GM12878 (cell line): ENCODE results near the gene CCNY. TPM values are rescaled to one million over a fixed set of nuclear protein-coding genes. Genes with fewer than 3 reads are reported as not detected.

Source experiments
- ATAC-seq: fragments of 200-7000 bp; cut with Tn5 transposase; 3 replicates; pipeline ENCODE4 v1.9.1; 2020; ENCODE audit warnings: mild to moderate bottlenecking, moderate library complexity
- BruUV-seq: library from RNA; stranded (reverse); fragments of 400-500 nt; replicated peaks from 2 replicates; lab custom pipeline; 2021; lab: Mats Ljungman, UMichigan
- CTCF ChIA-PET: fragments of 300-600 bp; sonication (Branson Sonifier 250); formaldehyde crosslinking; extraction: SDS; loops from one replicate; lab custom pipeline; 2021; ENCODE audit warnings: inconsistent platforms; lab: Yijun Ruan, JAX
- POLR2A ChIA-PET: fragments of 350-600 bp; formaldehyde crosslinking; extraction: SDS; loops from one replicate; lab custom pipeline; 2021; ENCODE audit warnings: inconsistent platforms; lab: Charles Lee
- RAD21 ChIA-PET: fragments of 300-600 bp; sonication (Branson Sonifier 250); formaldehyde crosslinking; loops from one replicate; lab custom pipeline; 2023; ENCODE audit warnings: antibody characterized with exemption; ENCODE audit not compliant: unreplicated experiment; lab: Charles Lee
- SMC1A ChIA-PET: fragments of 300-600 bp; sonication (Branson Sonifier 250); formaldehyde crosslinking; loops from one replicate; lab custom pipeline; 2023; ENCODE audit not compliant: unreplicated experiment, uncharacterized antibody; lab: Charles Lee
- DNase-seq: peaks from one replicate; pipeline ENCODE4 v3.0.0-alpha.2; 2011; ENCODE audit warnings: low read depth, low spot score
- FAIRE-seq: peaks from 3 replicates; lab custom pipeline; 2011; peaks lifted over from hg19 to GRCh38; lab: Jason Lieb, UNC
- H2AFZ ChIP-seq: 2 replicates; pipeline ENCODE4 v1.6.0; 2011; ENCODE audit warnings: low read depth, low read length, control low read depth; ENCODE audit not compliant: control insufficient read depth
- H3K27ac ChIP-seq: 2 replicates; pipeline ENCODE4 v1.5.1; 2011; ENCODE audit warnings: control low read depth; ENCODE audit not compliant: control insufficient read depth, insufficient read depth
- H3K27me3 ChIP-seq, 2 experiments: replicated peaks in 1 of 2; 2 replicates each; pipeline versions ENCODE4 v1.6.0 to v1.6.1; 2011; ENCODE audit warnings: low read length in 1 of 2; ENCODE audit not compliant: control insufficient read depth in 2 of 2, insufficient read depth in 2 of 2
- H3K36me3 ChIP-seq, 2 experiments: 2 replicates each; pipeline ENCODE4 v1.5.1; 2011; ENCODE audit warnings: low read length in 1 of 2; ENCODE audit not compliant: control insufficient read depth in 2 of 2, insufficient read depth in 2 of 2
- H3K4me1 ChIP-seq: 2 replicates; pipeline ENCODE4 v1.6.1; 2011; ENCODE audit warnings: mild to moderate bottlenecking, low read length, moderate library complexity, mixed read lengths; ENCODE audit not compliant: control insufficient read depth, insufficient read depth
- H3K4me2 ChIP-seq: 2 replicates; pipeline ENCODE4 v1.6.0; 2011; ENCODE audit warnings: control low read depth; ENCODE audit not compliant: control insufficient read depth, insufficient read depth
- H3K4me3 ChIP-seq: fragments of 200-600 bp; sonication (generic); 2 replicates; pipeline ENCODE4 v1.5.1; 2016
- H3K79me2 ChIP-seq: 2 replicates; pipeline ENCODE4 v1.6.0; 2011; ENCODE audit warnings: low read length; ENCODE audit not compliant: control insufficient read depth, insufficient read depth
- H3K9ac ChIP-seq: 2 replicates; pipeline ENCODE4 v1.8.0; 2011; ENCODE audit warnings: low read length, control low read depth, mixed read lengths; ENCODE audit not compliant: control insufficient read depth, insufficient read depth
- H3K9me3 ChIP-seq: replicated peaks from 3 replicates; pipeline ENCODE4 v1.5.1; 2011; ENCODE audit warnings: mild to moderate bottlenecking, low read length; ENCODE audit not compliant: control insufficient read depth, insufficient read depth
- H4K20me1 ChIP-seq: 2 replicates; pipeline ENCODE4 v1.6.0; 2011; ENCODE audit not compliant: control insufficient read depth, insufficient read depth
- BCL11A ChIP-seq: IDR thresholded peaks from 2 replicates; pipeline ENCODE4 v1.6.1; 2011; ENCODE audit warnings: low read depth, low read length
- CEBPB ChIP-seq, 2 experiments: fragments of 150-350 bp in 1 of 2; IDR thresholded peaks; 2 replicates each; pipeline ENCODE4 v1.6.1; 2012 to 2014; ENCODE audit warnings: low read depth in 2 of 2, low read length in 2 of 2, borderline replicate concordance in 1 of 2, inconsistent platforms in 1 of 2
- CHD1 ChIP-seq: IDR thresholded peaks from 2 replicates; pipeline ENCODE4 v1.6.1; 2012; ENCODE audit warnings: low read depth, low read length, improper control_type of control experiment
- EGR1 ChIP-seq, 2 experiments: IDR thresholded peaks; 1 replicate in 1 of 2; 2 replicates in 1 of 2; pipeline ENCODE4 v1.6.1; 2011 to 2012; ENCODE audit warnings: low read depth in 2 of 2, low read length in 2 of 2, borderline replicate concordance in 1 of 2, mild to moderate bottlenecking in 1 of 2, moderate library complexity in 1 of 2
- EP300 ChIP-seq, 2 experiments: fragments of 150-350 bp in 1 of 2; IDR thresholded peaks; 2 replicates each; pipeline ENCODE4 v1.6.1; 2011 to 2012; ENCODE audit warnings: low read depth in 2 of 2, low read length in 2 of 2, borderline replicate concordance in 1 of 2, improper control_type of control experiment in 1 of 2, inconsistent platforms in 1 of 2; ENCODE audit not compliant: control insufficient read depth in 1 of 2
- HCFC1 ChIP-seq: fragments of 150-350 bp; IDR thresholded peaks from 2 replicates; pipeline ENCODE4 v1.6.1; 2014; ENCODE audit warnings: low read length
- HDAC2 ChIP-seq: fragments of 200-600 bp; sonication (generic); IDR thresholded peaks from 2 replicates; pipeline ENCODE4 v1.6.1; 2017
- IKZF2 ChIP-seq, 2 experiments: fragments of 450-650 bp; IDR thresholded peaks; 2 replicates each; pipeline ENCODE4 v1.6.1; 2017; ENCODE audit warnings: mild to moderate bottlenecking in 2 of 2, moderate library complexity in 2 of 2
- IRF4 ChIP-seq: IDR thresholded peaks from 2 replicates; pipeline ENCODE4 v1.6.1; 2011; ENCODE audit warnings: low read depth, low read length
- MTA3 ChIP-seq: IDR thresholded peaks from 2 replicates; pipeline ENCODE4 v1.6.1; 2012; ENCODE audit warnings: low read length, inconsistent platforms, borderline replicate concordance
- NFYB ChIP-seq: IDR thresholded peaks from 2 replicates; pipeline ENCODE4 v1.6.1; 2011; ENCODE audit warnings: low read depth, mild to moderate bottlenecking, low read length, improper control_type of control experiment, moderate library complexity; ENCODE audit not compliant: insufficient read depth
- PML ChIP-seq: IDR thresholded peaks from 2 replicates; pipeline ENCODE4 v1.6.1; 2012; ENCODE audit warnings: low read length, inconsistent platforms
- SIX5 ChIP-seq: IDR thresholded peaks from 2 replicates; pipeline ENCODE4 v1.6.1; 2011; ENCODE audit warnings: mild to moderate bottlenecking, low read depth, low read length, moderate library complexity; ENCODE audit not compliant: severe bottlenecking
- SREBF1 ChIP-seq: IDR thresholded peaks from 2 replicates; pipeline ENCODE4 v1.6.1; 2012; ENCODE audit warnings: mild to moderate bottlenecking, low read length
- STAT1 ChIP-seq: fragments of 450-650 bp; conservative IDR thresholded peaks from 2 replicates; pipeline ENCODE4 v1.6.1; 2014; ENCODE audit warnings: antibody characterized with exemption, mild to moderate bottlenecking
- SUZ12 ChIP-seq: fragments of 200-600 bp; sonication (generic); IDR thresholded peaks from one replicate; pipeline ENCODE4 v1.6.1; 2018; ENCODE audit warnings: antibody characterized with exemption, mild to moderate bottlenecking; ENCODE audit not compliant: unreplicated experiment
- TARDBP ChIP-seq: IDR thresholded peaks from 2 replicates; pipeline ENCODE4 v1.6.1; 2016; ENCODE audit warnings: borderline replicate concordance
- ZNF217 ChIP-seq: fragments of 450-650 bp; IDR thresholded peaks from 2 replicates; pipeline ENCODE4 v1.6.1; 2017; ENCODE audit warnings: antibody characterized with exemption, mild to moderate bottlenecking
- WGBS: methylation state at CpG from one replicate; pipeline ENCODE4 v1.1.6; 2016; ENCODE audit warnings: low lambda C conversion rate; ENCODE audit not compliant: insufficient replicate concordance, insufficient coverage; ENCODE audit errors: missing lambda C conversion rate; 5-methylcytosine and 5-hydroxymethylcytosine counted together
- in situ Hi-C: fragments of 300-500 bp; cut with MboI; formaldehyde crosslinking; loops from 9 replicates; pipeline ENCODE4 v1.14.3; 2018; ENCODE audit warnings: mixed read lengths
- intact Hi-C: fragments of 100-400 bp; cut with micrococcal nuclease; formaldehyde crosslinking; loops from one replicate; pipeline ENCODE4 v1.14.2; 2022; ENCODE audit not compliant: unreplicated experiment
- polyA plus RNA-seq, 11 experiments: library from polyadenylated mRNA; depleted of rRNA in 4 of 11; unstranded in 6 of 11; stranded (reverse) in 5 of 11; fragments of >200 nt; fragmentation: Nextera tagmentation in 4 of 11; fragmentation: Illumina TruSeq in 1 of 11; extraction: Ambion mirVana in 4 of 11; extraction: Trizol in 1 of 11; gene quantifications; 1 replicate in 1 of 11; 2 replicates in 10 of 11; pipeline versions ENCODE4 v1.2.1 to v1.2.3, GENCODE V29; 2011 to 2016; ENCODE audit warnings: inconsistent platforms in 2 of 11, missing spikeins in 2 of 11, low read depth in 1 of 11
- total RNA-seq, 4 experiments: library from RNA; depleted of rRNA in 3 of 4; stranded (reverse); fragments of >200 nt in 3 of 4; fragmentation: Illumina TruSeq in 1 of 4; extraction: Trizol in 1 of 4; gene quantifications; 2 replicates each; pipeline versions ENCODE4 v1.2.1 to v1.2.3, GENCODE V29; 2013 to 2021

CCNY gene
- total and polyA plus RNA-seq, 10 of the 15 experiments (the other 5 are each of a cell fraction or from before 2014, with no cell fraction given), result 3.6 to 50.0 (median 26.1) TPM

DNA sequence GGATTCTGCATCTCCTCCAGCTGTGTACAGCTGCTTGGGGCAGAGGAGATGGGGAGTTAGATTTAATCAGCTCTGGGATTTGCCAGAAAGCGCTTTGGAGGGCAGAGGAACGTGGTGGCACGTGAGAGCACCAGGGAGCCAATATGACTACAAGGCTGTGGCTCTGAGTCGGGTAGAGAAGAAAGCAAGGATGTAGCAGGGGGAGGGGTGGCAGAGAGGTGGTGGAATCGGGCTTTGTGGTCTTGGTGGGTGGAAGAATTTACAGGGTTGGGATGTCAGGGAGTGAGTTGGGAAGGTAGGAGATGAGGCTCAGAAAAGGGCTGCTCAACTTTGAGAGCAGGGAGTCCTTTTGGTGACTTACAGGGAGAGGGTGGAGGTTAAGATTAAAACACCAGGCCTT lies 113.6 kb downstream of the CCNY start:
- RAD21 ChIA-PET, result interaction anchor here (0.5 to 0.7 kb wide), 2 partner anchors 36 to 230 kb away, joined by 3 read pairs; no protein-coding TSS in a partner anchor
- no peak overlapping the region for H3K9ac ChIP-seq

DNA sequence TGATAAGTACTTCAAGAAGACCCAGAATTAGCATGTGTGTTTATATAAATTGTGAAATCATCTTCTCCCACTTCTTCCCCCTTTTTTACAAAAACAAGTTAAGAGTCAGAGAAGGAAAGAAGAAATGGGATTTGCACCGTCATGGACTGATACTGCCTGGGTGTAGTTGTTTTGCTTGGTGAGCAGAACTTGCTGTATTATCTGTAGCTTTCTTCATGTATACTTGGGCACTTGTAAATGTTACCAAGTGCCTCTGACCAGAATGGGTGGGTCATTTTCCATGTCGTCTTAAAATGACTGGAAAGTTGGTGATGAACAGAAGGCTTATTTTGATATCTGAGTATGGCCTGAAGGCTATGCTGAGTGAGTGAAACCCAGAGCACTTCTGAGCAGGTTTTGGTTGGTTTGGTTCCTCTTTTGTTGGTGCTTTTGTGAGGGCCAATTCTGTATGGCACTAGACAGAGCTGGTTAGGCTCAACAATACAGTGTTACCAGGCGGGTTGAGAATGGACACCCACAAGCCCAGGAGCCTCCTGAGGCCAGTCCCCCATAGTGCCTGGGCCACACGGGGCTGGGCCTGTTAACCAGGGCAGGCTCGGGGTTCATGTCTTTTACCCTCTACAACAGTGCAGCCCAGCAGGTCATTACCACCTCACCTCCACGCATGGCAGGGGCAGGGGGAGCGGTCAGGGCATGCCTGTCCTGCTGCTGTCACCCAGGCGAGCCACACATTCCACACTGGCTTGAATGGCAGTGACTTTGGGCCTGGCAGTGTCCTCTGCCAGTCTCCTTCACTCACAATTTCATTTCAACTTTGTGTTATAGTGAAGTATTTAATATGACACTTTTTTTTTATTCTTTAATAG lies 115.1 kb downstream of the CCNY start:
- ChIA-PET RAD21 (interaction anchor here (0.6 to 0.8 kb wide), 2 partner anchors 149 to 200 kb away, joined by 3 read pairs; no protein-coding TSS in a partner anchor), CTCF (interaction anchor here (1.0 to 1.2 kb wide), 2 partner anchors 12 to 72 kb away, joined by 3 read pairs; no protein-coding TSS in a partner anchor), SMC1A (interaction anchor here (1.4 kb wide), 1 partner anchor 8 kb away, joined by 4 read pairs; no protein-coding TSS in a partner anchor), POLR2A (no interaction called here)
- peak; percentile 89 for FAIRE-seq
- DNase-seq, result peak; percentile 76
- Histone ChIP-seq H4K20me1 (no peaks in the 10 kb centered on the region), H3K27me3 (no peaks in the 10 kb centered on the region), H3K4me3 (no peak overlapping the region), H3K4me2 (peak overlapping the region; percentile 19), H3K79me2 (peaks cover 21% of the 10 kb centered on the region), H3K9me3 (no peaks in the 10 kb centered on the region; the same call in 2 of the 3 replicates), H3K4me1 (peaks cover 35% of the 10 kb centered on the region), H3K27ac (peak overlapping the region; percentile 61), H3K36me3 (no peaks in the 10 kb centered on the region), H3K9ac (no peak overlapping the region), H2AFZ (no peak overlapping the region)
- in situ Hi-C loops (no loop called here), intact Hi-C loops (loop anchor here (10.0 kb wide), 1 partner anchor 327 kb away; the partner anchor contains the start of gene CREM)
- WGBS, result 11% methylated on average over 8 of the region's 8 CpGs
- peak; percentile 98 for ATAC-seq
- no TSS peak for BruUV-seq
- TF ChIP-seq SIX5, result no peak
- TF ChIP-seq SUZ12, result no peak
- TF ChIP-seq BCL11A, result peak; percentile 45; the same call in 1 of the 2 replicates
- no peak for TF ChIP-seq SREBF1
- no peak for TF ChIP-seq CEBPB (IDR thresholded peaks at IDR 0.05; ENCODE audit: borderline replicate concordance in 1 of 2, low read depth in 2 of 2, low read length in 2 of 2)
- TF ChIP-seq PML, result no peak
- no peak for TF ChIP-seq TARDBP
- TF ChIP-seq ZNF217, result no peak
- peak; percentile 25 to 52; a peak in 3 of 4 replicates for TF ChIP-seq IKZF2 (IDR thresholded peaks at IDR 0.05)
- TF ChIP-seq HDAC2, result no peak
- 0 out of 4 replicates have a peak, but pooled peaks of 1 of the 2 experiments have one; percentile 11 for TF ChIP-seq EP300 (IDR thresholded peaks at IDR 0.05; ENCODE audit: borderline replicate concordance in 1 of 2, control insufficient read depth in 1 of 2, low read depth in 2 of 2, low read length in 2 of 2)
- TF ChIP-seq EGR1 (IDR thresholded peaks at IDR 0.05; ENCODE audit: borderline replicate concordance in 1 of 2, low read depth in 2 of 2, low read length in 2 of 2), result no peak
- no peak for TF ChIP-seq STAT1
- TF ChIP-seq HCFC1, result no peak
- no peak for TF ChIP-seq CHD1

More for the DNA sequence above, 113.6 kb downstream of the CCNY start:
- ATAC-seq (no peak), FAIRE-seq (no peak), DNase-seq (no peak)
- Histone ChIP-seq H3K4me3 (no peak overlapping the region), H3K36me3 (no peaks in the 10 kb centered on the region), H4K20me1 (no peaks in the 10 kb centered on the region), H3K9me3 (no peaks in the 10 kb centered on the region; the same call in none of the 3 replicates), H3K4me2 (no peak overlapping the region; the same call in 1 of the 2 replicates), H2AFZ (no peak overlapping the region), H3K4me1 (peaks cover 35% of the 10 kb centered on the region), H3K27ac (0 out of 2 replicates have a peak overlapping the region, but pooled peaks have one; percentile 38), H3K79me2 (peaks cover 21% of the 10 kb centered on the region), H3K27me3 (no peaks in the 10 kb centered on the region)
- TF ChIP-seq PML, result no peak
- no peak for TF ChIP-seq NFYB
- TF ChIP-seq IRF4, result no peak
- TF ChIP-seq IKZF2 (IDR thresholded peaks at IDR 0.05), result no peak
- TF ChIP-seq MTA3, result no peak
- SMC1A ChIA-PET, result interaction anchor here (0.6 kb wide), 1 partner anchor 380 kb away, joined by 3 read pairs; no protein-coding TSS in a partner anchor
- POLR2A ChIA-PET, result no interaction called here
- in situ Hi-C loops, result no loop called here
- CTCF ChIA-PET, result interaction anchor here (1.2 kb wide), 1 partner anchor 71 kb away, joined by 3 read pairs; no protein-coding TSS in a partner anchor
- no TSS peak for BruUV-seq
- intact Hi-C loops, result loop anchor here (10.0 kb wide), 1 partner anchor 325 kb away; the partner anchor contains the start of gene CREM
- WGBS, result 98% methylated on average over 5 of the region's 5 CpGs
